ENCODE measurements around the gene PTBP1. TPM values are rescaled to one million over a fixed set of nuclear protein-coding genes. Genes with fewer than 3 reads are reported as not detected.
"Not testable (repeated sequence)": the region's sequence is repeated elsewhere in the genome, so short reads cannot be mapped to it uniquely, and the experiment has no call there.

PTBP1 gene
- total and polyA plus RNA-seq, 8 donors = 236 to 374 (median 340) TPM

DNA sequence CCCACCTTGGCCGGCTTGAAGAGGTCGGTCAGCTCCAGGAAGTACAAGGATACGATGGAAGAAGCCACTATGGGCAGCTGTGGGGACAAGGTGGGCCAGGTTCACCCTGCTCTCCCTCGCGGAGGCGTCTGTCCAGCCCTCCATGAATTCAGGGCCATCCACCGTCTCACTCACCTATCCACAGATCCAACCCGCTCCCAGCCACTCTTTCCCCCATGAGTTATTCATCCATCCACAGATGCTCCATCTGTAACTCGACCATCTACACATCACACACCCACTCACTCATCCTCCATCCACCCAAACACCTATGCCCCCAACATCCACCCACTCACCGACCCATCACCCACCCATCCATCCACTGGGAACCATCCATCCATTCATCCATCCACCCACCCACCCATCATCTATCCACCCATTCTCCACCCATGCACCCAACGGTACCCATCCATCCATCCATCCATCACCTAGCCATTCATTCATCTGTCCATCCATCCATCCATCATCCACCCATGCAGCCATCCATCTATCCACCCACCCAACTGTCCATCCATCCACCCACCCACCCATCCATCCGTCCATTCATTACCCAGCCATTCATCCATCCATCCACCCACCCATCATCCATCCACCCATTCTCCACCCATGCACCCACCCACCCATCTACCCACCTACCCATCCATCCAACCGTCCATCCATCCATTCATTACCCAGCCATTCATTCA is 18.7 kb downstream of the PTBP1 start:
- no peaks in the 10 kb centered on the region for H3K4me1 ChIP-seq
- peaks cover 0 to 3% of the 10 kb centered on the region in 2 donors for H3K27me3 ChIP-seq
- no peak overlapping the region for H3K27ac ChIP-seq
- intact Hi-C loops (cut with DNase I) = no loop called here
- ATAC-seq (no peak), DNase-seq (no peak)
- H3K4me3 ChIP-seq = no peak overlapping the region
- H3K9me3 ChIP-seq = no peaks in the 10 kb centered on the region
- TF ChIP-seq, protein P1, sequence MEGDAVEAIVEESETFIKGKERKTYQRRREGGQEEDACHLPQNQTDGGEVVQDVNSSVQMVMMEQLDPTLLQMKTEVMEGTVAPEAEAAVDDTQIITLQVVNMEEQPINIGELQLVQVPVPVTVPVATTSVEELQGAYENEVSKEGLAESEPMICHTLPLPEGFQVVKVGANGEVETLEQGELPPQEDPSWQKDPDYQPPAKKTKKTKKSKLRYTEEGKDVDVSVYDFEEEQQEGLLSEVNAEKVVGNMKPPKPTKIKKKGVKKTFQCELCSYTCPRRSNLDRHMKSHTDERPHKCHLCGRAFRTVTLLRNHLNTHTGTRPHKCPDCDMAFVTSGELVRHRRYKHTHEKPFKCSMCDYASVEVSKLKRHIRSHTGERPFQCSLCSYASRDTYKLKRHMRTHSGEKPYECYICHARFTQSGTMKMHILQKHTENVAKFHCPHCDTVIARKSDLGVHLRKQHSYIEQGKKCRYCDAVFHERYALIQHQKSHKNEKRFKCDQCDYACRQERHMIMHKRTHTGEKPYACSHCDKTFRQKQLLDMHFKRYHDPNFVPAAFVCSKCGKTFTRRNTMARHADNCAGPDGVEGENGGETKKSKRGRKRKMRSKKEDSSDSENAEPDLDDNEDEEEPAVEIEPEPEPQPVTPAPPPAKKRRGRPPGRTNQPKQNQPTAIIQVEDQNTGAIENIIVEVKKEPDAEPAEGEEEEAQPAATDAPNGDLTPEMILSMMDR (IDR thresholded peaks at IDR 0.05) = no peak
- H3K36me3 ChIP-seq = peaks cover 0 to 39% of the 10 kb centered on the region in 2 donors

DNA sequence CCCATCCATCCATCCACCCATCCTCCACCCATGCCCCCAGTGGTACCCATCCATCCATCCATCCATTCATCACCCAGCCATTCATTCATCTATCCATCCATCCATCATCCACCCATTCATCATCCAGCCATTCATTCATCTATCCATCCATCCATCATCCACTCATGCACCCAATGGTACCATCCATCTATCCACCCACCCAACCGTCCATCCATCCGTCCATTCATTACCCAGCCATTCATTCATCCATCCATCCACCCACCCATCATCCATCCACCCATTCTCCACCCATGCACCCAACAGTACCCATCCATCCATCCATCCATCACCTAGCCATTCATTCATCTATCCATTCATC is 19.2 kb downstream of the PTBP1 start:
- intact Hi-C loops (cut with DNase I) = no loop called here
- no peak overlapping the region for H3K27ac ChIP-seq
- ATAC-seq (no peak), DNase-seq (no peak)
- peaks cover 0 to 33% of the 10 kb centered on the region in 2 donors for H3K36me3 ChIP-seq
- peaks cover 0 to 9% of the 10 kb centered on the region in 2 donors for H3K27me3 ChIP-seq
- H3K4me1 ChIP-seq = peaks cover under 1 to 4% of the 10 kb centered on the region in 2 donors
- no peak overlapping the region for H3K4me3 ChIP-seq
- TF ChIP-seq, protein P1 (IDR thresholded peaks at IDR 0.05) = no peak
- H3K9me3 ChIP-seq = no peaks in the 10 kb centered on the region

DNA sequence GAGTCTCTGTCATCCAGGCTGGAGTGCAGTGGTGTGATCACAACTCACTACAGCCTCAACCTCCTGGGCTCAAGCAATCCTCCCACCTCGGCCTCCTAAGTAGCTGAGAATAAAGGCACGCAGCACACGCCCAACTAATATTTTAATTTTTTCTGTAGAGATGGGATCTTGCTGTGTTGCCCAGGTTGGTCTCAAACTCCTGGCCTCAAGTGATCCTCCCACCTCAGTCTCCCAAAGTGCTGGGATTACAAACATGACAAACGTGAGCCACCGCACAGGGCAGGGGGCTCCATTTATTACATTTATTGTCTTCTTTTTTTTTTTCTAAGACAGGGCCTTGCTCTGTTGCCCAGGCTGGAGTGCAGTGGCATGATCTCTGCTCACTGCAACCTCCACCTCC is 23.0 kb downstream of the PTBP1 start:
- DNase-seq; H3K27ac ChIP-seq; ATAC-seq; H3K9me3 ChIP-seq; intact Hi-C loops (cut with DNase I); H3K36me3 ChIP-seq; H3K4me3 ChIP-seq: not testable (repeated sequence)
- H3K27me3 ChIP-seq = peaks cover 18 to 36% of the 10 kb centered on the region in 2 donors
- peaks cover 3 to 41% of the 10 kb centered on the region in 2 donors for H3K4me1 ChIP-seq

DNA sequence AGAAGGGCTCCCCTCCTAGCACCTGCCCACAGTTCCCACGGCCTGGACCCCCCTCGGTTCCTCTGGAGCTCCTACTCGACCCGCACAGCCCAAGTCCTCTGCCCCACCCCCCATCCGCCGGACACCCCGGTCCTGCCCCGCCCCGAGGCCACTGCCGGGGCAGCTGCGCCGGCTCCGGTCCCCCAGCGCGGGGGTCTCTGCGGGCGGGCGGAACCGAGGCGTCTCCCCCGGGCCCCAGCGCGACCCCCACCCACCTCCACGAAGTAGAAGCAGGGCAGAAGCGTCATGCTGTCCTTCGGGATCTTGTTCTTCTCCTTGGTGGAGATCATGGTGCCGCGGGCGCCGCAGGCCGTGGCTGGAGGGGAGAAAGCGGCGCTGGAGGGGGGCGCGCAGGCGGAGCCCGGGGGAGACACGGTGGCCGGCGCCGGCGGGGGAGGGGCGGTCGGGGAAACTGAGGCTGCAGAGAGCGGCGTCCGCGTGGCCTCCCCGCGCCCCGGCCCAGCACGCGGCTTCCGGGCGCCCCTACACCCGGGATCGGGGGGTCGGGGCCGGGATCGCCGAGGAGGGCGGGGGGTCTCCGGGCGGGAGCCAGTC is 24.1 kb downstream of the PTBP1 start:
- Histone ChIP-seq H3K4me3 (peak overlapping the region; percentile 13 to 35), H3K9me3 (no peaks in the 10 kb centered on the region), H3K36me3 (no peaks in the 10 kb centered on the region), H3K27me3 (peaks cover 18 to 36% of the 10 kb centered on the region in 2 donors), H3K27ac (no peak overlapping the region), H3K4me1 (peaks cover 3 to 52% of the 10 kb centered on the region in 2 donors)
- intact Hi-C loops (cut with DNase I) = no loop called here
- DNase-seq (no peak), ATAC-seq (peak; percentile 9)
- TF ChIP-seq, protein P1 (IDR thresholded peaks at IDR 0.05) = no peak

DNA sequence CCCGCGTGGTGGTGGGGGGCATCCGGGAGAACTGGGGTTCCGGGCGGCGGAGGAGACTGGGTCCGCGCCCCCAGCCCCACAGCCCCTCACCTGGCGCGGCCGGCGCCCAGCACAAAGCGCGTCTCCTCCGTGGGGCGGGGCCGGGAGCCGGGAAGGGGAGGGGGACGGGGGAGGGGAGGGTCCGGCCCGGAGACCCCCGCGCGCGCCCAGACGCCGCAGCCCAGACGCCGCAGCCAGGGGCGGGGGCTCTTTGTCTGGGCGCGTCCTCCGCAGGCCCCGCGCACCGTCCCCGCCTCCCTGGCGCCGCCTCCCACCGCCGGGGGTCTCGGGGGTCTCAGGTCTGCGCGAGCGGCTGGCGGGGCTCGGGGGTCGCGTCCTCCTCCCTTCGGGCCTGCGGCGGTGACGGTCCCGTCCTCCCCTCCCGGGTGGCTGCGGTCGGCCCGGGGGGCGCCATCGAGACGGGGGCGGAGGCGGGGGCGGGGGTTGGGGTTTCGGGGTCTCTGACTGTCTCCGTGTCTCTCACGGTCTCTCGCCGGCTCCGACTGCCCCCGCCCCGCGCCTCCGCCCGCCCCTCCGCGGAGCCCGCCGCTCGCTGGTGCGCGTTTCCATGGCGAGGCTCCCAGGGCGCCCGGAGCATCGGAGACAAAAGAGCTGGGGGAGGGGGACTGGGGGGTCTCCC is 24.7 kb downstream of the PTBP1 start, which contains the start of gene PLPPR3:
PLPPR3 (minus strand) TSS at position 131 of the 679 bp plus-strand sequence. CDS start 396 bp downstream, outside the sequence.
- peaks cover 3 to 58% of the 10 kb centered on the region in 2 donors for H3K4me1 ChIP-seq
- H3K9me3 ChIP-seq = no peaks in the 10 kb centered on the region
- TF ChIP-seq, protein P1 (IDR thresholded peaks at IDR 0.05) = no peak
- peaks cover 18 to 36% of the 10 kb centered on the region in 2 donors for H3K27me3 ChIP-seq
- DNase-seq = peak in 1 of 4 donors; percentile 74
- H3K4me3 ChIP-seq = peak within 1 kb of the TSS; percentile 13 to 35
- ATAC-seq = no peak
- H3K36me3 ChIP-seq = no peaks in the 10 kb centered on the region
- no peak within 1 kb of the TSS for H3K27ac ChIP-seq
- intact Hi-C loops (cut with DNase I) = no loop called here

Data from left lung (tissue), 10 donors.